ENCODE results near the gene SLC43A3.

SLC43A3 gene

GRCh38 chr11:57475191-57475590 is 48.3 kb upstream of the SLC43A3 start:
- Histone ChIP-seq H4K20me1 (ENCODE audit: control insufficient read depth, insufficient read depth, low read depth, low read length) (0 out of 2 replicates have a peak, but pooled peaks cover 2% of the 10 kb centered on the region), H3K9me2 (replicated peaks; ENCODE audit: control insufficient read depth, low read length) (no peaks in the 10 kb centered on the region), H3K79me2 (ENCODE audit: control insufficient read depth, low read length) (no peaks in the 10 kb centered on the region), H3K4me2 (ENCODE audit: low read length) (no peak overlapping the region), H3K27ac (ENCODE audit: low read depth, low read length) (no peak overlapping the region), H3K36me3 (ENCODE audit: control insufficient read depth, low read length) (no peaks in the 10 kb centered on the region), H3K9me3 (ENCODE audit: control insufficient read depth, insufficient read depth, low read length) (no peaks in the 10 kb centered on the region), H3K27me3 (ENCODE audit: control insufficient read depth, low read length) (peaks cover 44% of the 10 kb centered on the region), H3F3A (ENCODE audit: control insufficient read depth, insufficient read depth) (no peaks in the 10 kb centered on the region), H3K4me3 (ENCODE audit: low read length) (no peak overlapping the region), H3K4me1 (ENCODE audit: control insufficient read depth, low read length) (peaks cover 29% of the 10 kb centered on the region)
- TF ChIP-seq EZH2phosphoT487 (IDR thresholded peaks at IDR 0.05; ENCODE audit: borderline replicate concordance, low read length): no peak
- TF ChIP-seq CTCF (IDR thresholded peaks at IDR 0.05; ENCODE audit: low read depth, low read length, poor library complexity, severe bottlenecking): no peak

GRCh38 chr11:57474803-57475115 is 47.8 kb upstream of the SLC43A3 start:
- Histone ChIP-seq H3K36me3 (ENCODE audit: control insufficient read depth, low read length) (no peaks in the 10 kb centered on the region), H3K9me2 (replicated peaks; ENCODE audit: control insufficient read depth, low read length) (no peaks in the 10 kb centered on the region), H3K4me1 (ENCODE audit: control insufficient read depth, low read length) (peaks cover 26% of the 10 kb centered on the region), H3K27me3 (ENCODE audit: control insufficient read depth, low read length) (peaks cover 44% of the 10 kb centered on the region), H3K4me2 (ENCODE audit: low read length) (no peak overlapping the region), H3K9me3 (ENCODE audit: control insufficient read depth, insufficient read depth, low read length) (no peaks in the 10 kb centered on the region), H3K79me2 (ENCODE audit: control insufficient read depth, low read length) (no peaks in the 10 kb centered on the region), H3K4me3 (ENCODE audit: low read length) (no peak overlapping the region), H4K20me1 (ENCODE audit: control insufficient read depth, insufficient read depth, low read depth, low read length) (0 out of 2 replicates have a peak, but pooled peaks cover 2% of the 10 kb centered on the region), H3K27ac (ENCODE audit: low read depth, low read length) (no peak overlapping the region), H3F3A (ENCODE audit: control insufficient read depth, insufficient read depth) (no peaks in the 10 kb centered on the region)
- TF ChIP-seq EZH2phosphoT487 (IDR thresholded peaks at IDR 0.05; ENCODE audit: borderline replicate concordance, low read length) (no peak), CTCF (IDR thresholded peaks at IDR 0.05; ENCODE audit: low read depth, low read length, poor library complexity, severe bottlenecking) (no peak)

GRCh38 chr11:57474017-57474802 is 47.3 kb upstream of the SLC43A3 start:
- Histone ChIP-seq H3K79me2 (ENCODE audit: control insufficient read depth, low read length) (no peaks in the 10 kb centered on the region), H3K4me1 (ENCODE audit: control insufficient read depth, low read length) (peaks cover 26% of the 10 kb centered on the region), H3K4me2 (ENCODE audit: low read length) (no peak overlapping the region), H3F3A (ENCODE audit: control insufficient read depth, insufficient read depth) (no peaks in the 10 kb centered on the region), H3K4me3 (ENCODE audit: low read length) (no peak overlapping the region), H3K36me3 (ENCODE audit: control insufficient read depth, low read length) (no peaks in the 10 kb centered on the region), H3K27me3 (ENCODE audit: control insufficient read depth, low read length) (peaks cover 44% of the 10 kb centered on the region), H3K27ac (ENCODE audit: low read depth, low read length) (no peak overlapping the region), H3K9me2 (replicated peaks; ENCODE audit: control insufficient read depth, low read length) (no peaks in the 10 kb centered on the region), H3K9me3 (ENCODE audit: control insufficient read depth, insufficient read depth, low read length) (no peaks in the 10 kb centered on the region), H4K20me1 (ENCODE audit: control insufficient read depth, insufficient read depth, low read depth, low read length) (0 out of 2 replicates have a peak, but pooled peaks cover 2% of the 10 kb centered on the region)
- TF ChIP-seq EZH2phosphoT487 (IDR thresholded peaks at IDR 0.05; ENCODE audit: borderline replicate concordance, low read length): no peak
- no peak for TF ChIP-seq CTCF (IDR thresholded peaks at IDR 0.05; ENCODE audit: low read depth, low read length, poor library complexity, severe bottlenecking)

Data from DOHH2 (cell line).